RCC 7860 (cell line): ENCODE data around the gene MACF1.
"Not testable (repeated sequence)": the region's sequence is repeated elsewhere in the genome, so short reads cannot be mapped to it uniquely, and the experiment has no call there.

Experiments
- DNase-seq: peaks from one replicate; pipeline ENCODE4 v3.0.0-alpha.2; 2015; ENCODE audit warnings: low spot score
- FAIRE-seq: peaks from 2 replicates; lab custom pipeline; 2012; peaks lifted over from hg19 to GRCh38; lab: Jason Lieb, UNC

The MACF1 gene

GRCh38 chr1:39208360-39208759 lies 3.9 kb downstream of the MACF1 start:
- FAIRE-seq, DNase-seq: not testable (repeated sequence)

DNA sequence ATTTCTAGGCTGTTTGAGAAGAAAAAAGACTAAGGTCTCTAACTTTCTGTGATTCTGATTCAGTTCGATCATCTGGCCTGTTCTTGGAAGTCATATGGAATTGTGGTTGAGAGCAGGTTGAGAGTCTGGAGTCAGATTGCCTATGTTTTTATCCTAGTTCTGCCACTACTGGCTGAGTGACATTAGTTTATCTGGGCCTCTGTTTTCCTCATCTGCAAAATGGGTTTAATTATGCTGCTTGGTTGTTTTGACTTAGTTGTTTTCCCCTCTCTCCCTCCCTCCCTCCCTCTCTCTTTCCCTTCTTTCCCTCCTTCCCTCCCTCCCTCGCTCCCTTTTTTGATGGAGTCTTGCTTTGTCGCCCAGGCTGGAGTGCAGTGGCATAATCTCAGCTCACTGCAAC lies 6.2 kb downstream of the MACF1 start:
- FAIRE-seq, result no peak

DNA sequence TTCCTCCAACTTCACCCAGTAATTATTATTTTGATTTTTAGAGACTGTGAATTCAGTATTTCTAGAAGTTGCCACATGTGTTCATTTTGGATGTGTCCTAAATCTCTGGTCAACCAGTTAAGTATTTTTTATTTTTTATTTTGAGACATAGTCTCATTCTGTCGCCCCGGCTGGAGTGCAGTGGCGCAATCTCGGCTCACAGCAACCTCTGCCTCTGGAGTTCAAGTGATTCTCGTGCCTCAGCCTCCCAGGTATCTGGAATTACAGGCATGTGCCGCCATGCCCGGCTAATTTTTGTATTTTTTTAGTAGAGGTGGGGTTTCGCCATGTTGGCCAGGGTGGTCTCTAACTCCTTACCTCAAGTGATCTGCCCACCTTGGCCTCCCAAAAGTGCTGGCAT lies 8.0 kb downstream of the MACF1 start:
- DNase-seq, result no peak
- FAIRE-seq, result no peak

More for the DNA sequence above, 6.2 kb downstream of the MACF1 start:
- DNase-seq, result no peak

DNA sequence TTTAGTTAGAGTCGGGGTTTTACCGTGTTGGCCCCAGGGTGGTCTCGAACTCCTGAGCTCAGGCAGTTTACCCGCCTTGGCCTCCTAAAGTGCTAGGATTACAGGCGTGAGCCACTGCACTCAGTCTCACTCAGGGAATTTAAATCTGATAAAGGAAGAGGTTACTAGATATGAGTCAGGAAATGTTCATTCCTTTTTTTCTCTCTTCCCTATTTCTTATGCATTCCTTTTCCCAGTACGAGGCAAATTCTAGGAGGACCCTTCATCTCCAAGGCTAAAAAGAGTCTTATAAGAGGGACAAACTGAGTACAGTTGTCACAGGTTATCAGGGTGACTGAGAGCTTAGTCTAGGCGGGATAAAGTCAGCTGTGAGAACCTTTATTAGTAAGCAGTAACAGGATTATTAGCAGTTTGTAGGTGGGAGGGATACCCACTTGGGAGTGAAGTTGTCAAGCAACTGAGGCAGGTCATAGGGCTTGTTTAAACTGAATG lies 9.1 kb downstream of the MACF1 start:
- FAIRE-seq (no peak), DNase-seq (peak; percentile 57)

GRCh38 chr1:39214021-39214713 lies 9.7 kb downstream of the MACF1 start:
- no peak for DNase-seq
- FAIRE-seq, result no peak

GRCh38 chr1:39214714-39214997 lies 10.2 kb downstream of the MACF1 start:
- DNase-seq, result no peak
- no peak for FAIRE-seq

GRCh38 chr1:39214998-39215873 lies 10.7 kb downstream of the MACF1 start:
- DNase-seq (no peak), FAIRE-seq (no peak)

DNA sequence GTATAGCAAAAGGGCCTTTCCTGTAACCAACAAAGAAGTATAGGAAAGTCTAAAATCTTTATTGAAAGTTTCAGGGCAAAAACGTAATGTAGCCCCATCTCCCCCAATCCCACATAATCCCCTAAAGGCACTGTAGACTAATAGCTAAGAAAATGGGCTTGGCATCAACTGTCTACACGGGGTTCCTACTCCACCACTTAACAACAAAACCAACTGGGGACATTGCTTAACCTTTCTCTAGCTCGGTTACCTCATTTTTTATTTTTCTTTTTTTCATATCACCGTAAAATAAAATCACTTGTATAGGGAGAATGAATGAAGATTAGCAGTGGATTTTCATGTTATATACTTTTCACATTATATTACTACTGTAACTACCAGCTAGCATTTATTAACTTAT lies 12.3 kb downstream of the MACF1 start:
- FAIRE-seq, result no peak
- no peak for DNase-seq

- FAIRE-seq (no peak), DNase-seq (no peak)
Measured at GRCh38 chr1:39220891-39221870, 16.7 kb downstream of the MACF1 start.

DNA sequence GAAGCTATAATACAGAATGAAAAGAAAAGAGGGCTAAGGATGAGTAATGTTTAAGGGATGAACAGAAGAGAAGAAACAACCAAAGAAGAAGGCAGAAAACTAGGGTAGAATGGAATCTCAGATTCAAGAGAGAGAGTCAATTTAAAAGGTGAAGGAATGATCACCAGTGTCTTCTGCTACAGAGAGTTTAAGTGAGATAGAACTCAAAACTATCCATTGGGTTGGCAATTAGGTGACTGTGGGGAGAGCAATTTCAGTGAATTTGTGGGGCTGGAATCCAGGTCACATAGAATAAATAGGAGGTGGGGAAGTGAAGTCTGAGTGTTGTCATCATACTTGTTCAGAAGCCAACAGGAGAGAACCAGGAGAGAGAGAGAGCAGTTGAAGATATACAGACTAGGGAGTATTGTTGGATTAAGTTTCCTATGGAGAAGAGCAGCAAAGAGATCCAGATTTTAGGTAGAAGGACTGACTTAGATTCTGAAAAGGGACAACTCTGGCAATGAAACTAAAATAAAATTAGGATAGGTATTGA lies 19.9 kb downstream of the MACF1 start:
- FAIRE-seq, result no peak
- no peak for DNase-seq

- no peak for FAIRE-seq
- no peak for DNase-seq
Measured at GRCh38 chr1:39226836-39227235, 22.3 kb downstream of the MACF1 start.

GRCh38 chr1:39228252-39228651 lies 23.8 kb downstream of the MACF1 start:
- DNase-seq, result no peak
- no peak for FAIRE-seq

- FAIRE-seq (no peak), DNase-seq (no peak)
Measured at GRCh38 chr1:39229504-39229903, 25.0 kb downstream of the MACF1 start.

DNA sequence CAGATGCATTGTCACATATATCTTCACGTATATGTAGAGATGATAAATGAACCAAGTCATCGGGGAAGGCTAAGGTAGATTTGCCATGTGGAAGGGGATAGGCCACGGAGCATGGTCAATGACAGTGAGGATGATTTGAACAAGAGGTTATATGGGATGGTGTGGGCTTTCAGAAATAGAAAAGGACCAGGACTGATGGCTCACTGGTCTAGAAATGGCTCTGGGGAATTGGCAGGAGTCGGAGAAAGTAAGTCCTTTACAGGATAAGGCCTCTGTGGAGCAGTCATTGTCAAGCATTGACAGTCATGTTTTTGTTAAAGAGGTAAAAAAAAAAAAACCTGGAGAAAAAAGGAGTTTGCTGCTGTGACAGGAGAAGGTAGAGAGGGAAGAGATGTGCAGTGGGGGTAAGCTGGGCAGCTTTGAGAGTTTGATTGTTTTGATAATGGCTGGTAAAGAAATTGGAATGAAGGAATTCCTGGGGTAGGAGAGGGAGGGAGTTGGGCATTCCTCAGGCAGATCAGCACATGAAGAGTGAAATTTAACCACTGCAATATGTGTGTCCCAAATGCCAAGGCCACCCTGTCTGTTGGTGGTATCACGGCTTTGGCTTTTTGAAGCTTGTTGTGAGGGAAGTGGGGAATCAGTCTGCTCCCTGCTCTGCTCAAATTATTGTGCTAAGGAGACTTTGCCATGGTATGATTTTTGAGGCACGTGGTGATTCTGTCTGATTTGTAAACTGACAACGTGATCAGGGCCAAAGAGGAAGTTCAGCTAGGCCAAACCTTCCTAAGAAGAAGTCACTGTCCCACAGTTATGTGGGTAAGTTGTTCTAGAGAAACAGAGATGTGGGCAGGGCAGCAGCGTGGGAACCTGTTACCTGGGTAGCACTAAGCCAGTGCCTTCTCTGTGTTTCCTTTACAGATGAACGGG lies 26.0 kb downstream of the MACF1 start:
- no peak for DNase-seq
- FAIRE-seq, result no peak

GRCh38 chr1:39236971-39237370 lies 32.5 kb downstream of the MACF1 start:
- no peak for FAIRE-seq
- no peak for DNase-seq

GRCh38 chr1:39238476-39238875 lies 34.0 kb downstream of the MACF1 start:
- FAIRE-seq (no peak), DNase-seq (no peak)

DNA sequence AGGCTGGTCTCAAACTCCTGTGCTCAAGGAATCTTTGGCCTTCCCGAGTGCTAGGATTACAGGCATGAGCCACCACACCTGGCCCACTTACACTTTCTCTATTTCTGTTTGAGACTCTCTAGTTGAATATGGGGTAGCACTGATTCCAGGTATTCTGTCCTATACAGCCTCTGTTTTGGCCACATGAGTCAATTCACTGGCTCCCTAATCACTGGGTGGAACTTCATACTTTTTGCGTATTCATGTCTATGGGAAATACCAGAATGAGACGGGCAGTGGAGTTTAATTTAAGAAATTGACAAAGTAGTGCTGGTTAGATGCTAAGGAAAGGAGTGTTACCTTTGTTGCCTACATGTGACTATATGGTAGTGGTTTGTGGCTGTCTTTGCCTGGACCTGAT lies 35.5 kb downstream of the MACF1 start:
- no peak for DNase-seq
- FAIRE-seq, result no peak

DNA sequence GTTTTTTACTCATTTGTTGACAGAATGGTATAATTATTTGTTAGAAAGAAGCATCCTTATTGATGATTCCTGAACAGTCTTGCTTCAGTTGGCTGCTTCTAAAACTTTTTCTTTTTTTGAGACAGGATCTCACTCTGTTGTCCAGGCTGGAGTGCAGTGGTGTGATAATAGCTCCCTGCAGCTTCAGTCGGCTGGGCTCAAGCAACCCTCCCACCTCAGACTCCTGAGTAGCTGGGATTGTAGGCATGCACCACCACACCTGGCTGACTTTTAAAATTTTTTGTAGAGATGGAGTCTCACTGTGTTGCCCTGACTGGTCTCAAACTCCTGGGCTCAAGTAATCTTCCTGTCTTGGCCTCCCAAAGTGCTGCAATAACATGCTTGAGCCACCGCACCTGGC lies 38.8 kb downstream of the MACF1 start:
- FAIRE-seq, result no peak
- no peak for DNase-seq

DNA sequence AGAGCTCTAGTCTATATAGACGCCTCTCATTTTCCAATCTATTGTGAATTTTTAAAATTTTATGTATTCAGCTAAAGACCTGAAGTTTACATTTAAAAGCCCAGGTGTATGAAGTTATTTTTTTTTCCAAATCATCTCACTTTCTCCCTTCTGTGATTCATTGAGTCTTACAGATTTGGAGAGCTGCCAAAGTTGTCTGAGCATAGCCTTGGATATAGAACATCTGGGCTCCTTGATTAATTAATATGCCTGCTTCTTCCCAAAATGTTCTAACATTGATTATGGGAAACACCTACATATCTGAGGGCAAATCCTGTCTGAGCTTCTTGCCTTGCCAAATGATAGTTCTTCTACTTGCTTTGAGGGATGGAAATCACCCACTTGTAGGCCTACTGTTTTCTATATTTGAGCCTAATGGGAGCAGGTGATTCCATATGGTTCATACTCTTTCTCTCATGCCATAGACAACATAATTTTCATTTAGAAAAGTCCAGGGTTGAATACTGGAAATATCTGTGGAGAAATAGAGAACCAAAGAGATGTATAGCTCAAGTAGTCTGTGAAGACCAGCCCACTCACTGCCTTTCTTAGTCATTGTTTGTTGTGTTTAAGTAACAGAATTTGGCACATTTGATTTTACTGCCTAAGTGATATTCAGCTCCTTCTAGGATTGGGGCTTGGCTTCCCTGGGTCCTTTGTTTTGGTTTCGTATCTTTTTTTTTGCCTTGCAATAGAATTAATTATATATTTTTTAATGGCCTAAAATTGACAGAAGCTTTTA lies 46.2 kb downstream of the MACF1 start:
- peak; percentile 8 for FAIRE-seq
- DNase-seq, result no peak
